HG02885 (cell line): ENCODE data around the gene ABLIM3.
"Not testable (repeated sequence)": the region's sequence is repeated elsewhere in the genome, so short reads cannot be mapped to it uniquely, and the experiment has no call there.

ENCODE experiments used
- ATAC-seq: cut with Tn5 transposase; IDR thresholded peaks from one replicate; pipeline ENCODE4 v1.9.1; 2021; ENCODE audit warnings: mild to moderate bottlenecking; ENCODE audit not compliant: unreplicated experiment, poor library complexity

ABLIM3 gene

DNA sequence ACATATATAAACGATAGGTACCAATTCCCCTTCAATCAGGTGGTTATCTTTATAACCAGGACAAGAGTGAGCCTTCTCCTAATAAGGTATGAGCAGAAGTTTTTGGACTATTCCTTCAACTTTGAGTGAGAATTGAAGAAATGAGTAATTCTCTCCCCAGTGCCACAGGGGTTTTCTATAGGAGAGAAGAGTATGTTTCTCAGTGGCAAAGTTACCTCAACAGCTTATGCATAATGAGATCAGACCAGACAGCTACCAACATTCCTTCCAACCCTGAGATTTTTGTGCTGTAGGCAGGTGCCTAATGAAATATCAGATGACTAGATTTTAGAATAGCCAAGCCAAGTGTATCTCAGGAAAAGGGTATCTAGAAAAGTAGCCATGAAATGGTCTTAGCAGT lies 40.9 kb downstream of the ABLIM3 start:
- no peak for ATAC-seq

DNA sequence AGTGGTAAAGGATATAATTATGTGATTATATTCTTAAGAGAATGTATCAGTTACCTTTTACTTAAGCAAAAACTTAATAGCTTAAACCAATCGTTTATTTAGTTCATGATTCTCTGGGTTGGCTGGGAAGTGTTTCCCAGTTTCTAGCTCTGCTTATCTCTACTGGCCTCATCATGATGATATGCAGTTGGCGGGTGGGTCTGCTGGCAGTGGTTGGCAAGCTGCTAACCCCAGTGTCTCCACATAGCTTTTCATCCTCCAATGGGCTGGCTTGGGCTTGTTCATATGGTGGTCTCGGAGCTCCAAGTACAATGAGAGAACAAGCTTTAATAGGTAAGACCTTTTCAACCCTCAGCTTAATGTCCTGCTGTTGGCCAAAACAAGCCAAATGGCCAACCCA lies 43.8 kb downstream of the ABLIM3 start:
- no peak for ATAC-seq

DNA sequence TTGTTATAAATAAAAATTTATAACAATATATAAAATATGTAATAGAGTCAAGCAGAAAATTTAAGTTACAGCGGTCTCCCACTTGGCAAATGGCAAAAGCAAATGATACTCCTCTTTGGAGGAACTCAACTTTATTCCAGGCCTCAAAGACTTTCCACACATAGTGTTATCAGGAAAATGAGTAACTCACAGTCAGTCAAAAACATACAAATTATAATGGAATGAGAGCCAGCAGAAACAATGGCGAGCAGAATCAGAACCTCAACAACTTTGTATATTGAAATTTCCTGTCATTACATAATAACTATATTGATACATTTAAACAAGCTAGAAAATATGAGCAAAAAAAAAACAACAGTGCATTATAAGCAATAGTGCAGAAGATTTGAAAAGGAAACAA lies 45.2 kb downstream of the ABLIM3 start:
- no peak for ATAC-seq

DNA sequence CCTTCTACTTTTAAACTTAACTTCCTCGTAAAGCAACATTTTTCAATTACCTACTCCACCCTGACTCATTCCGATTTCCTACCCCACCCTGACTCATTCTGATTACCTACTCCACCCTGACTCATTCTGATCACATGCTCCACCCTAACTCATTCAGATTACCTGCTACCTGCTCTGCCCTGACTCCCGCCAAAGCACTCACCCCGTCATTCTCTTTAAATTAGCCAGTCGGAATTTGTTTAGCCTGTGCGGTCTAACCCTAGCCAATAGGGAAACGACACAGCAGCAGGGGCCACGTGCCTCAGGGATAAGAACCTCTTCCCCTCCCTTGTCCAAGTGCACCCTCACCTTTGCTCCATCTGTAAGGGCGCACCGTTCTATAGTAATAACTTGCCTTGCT lies 46.3 kb downstream of the ABLIM3 start:
- not testable (repeated sequence) for ATAC-seq

DNA sequence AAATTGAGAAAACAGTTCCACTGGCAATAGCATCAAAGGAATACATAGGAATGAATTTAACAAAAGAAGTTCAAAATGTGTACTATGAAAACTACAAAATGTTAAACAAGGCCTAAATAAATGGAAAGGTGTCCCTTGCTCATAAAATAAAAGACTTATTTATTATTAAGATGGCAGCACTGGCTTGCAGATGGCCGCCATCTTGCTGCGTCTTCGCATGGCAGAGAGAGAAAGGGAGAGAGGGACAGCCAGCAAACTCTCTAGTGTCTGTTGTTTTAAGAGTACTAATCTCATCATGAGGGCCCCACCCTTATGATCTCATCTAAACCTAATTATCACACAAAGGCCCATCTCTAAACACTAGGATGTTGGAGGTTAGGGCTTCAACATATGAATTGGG lies 47.1 kb downstream of the ABLIM3 start:
- no peak for ATAC-seq

DNA sequence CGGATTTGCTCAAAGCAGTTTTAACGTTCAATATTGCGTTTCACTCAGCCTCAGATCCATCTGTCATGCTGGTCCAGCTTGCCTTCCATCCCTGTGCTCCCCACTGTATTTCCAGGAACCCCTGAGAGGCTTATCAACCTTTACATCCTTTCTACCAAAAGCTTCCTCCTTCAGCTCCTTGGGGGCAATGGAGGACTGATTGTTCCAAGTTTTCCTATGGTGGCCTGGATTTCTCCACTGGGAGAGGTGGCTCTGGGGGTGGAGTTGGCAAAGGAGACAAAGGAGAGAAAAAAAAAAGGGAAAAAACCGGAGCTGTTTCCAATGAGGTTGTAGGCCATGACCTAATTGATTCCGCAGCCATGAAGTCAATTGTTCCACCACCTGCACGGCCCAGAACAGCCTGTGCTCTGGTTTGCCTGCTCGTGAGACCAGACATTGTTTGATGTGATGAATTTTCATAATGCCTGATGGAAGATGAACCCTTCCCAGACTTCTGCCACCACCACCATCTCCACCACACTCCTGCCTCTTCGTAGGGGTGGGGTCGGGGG lies 54.1 kb downstream of the ABLIM3 start:
- ATAC-seq, result no peak

DNA sequence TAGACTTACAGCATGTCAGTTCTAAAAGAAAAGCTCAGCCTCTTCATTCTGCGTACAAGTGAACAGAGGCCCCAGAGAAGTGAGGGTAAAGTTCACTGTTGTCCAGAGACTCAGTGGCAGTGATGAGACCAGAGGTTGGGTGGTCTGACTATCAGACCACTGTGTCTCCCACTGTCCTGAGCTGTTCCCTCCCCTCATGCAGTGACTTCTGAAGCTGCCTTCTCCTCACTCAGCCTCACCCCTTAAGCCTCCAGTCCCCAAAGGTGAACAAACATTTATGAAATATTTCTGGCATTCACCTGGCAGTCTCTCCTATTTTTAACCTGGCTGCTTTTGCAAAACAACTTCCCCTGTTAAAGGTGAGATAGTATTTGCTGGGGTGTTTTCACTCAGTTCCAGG lies 54.7 kb downstream of the ABLIM3 start:
- ATAC-seq, result no peak

DNA sequence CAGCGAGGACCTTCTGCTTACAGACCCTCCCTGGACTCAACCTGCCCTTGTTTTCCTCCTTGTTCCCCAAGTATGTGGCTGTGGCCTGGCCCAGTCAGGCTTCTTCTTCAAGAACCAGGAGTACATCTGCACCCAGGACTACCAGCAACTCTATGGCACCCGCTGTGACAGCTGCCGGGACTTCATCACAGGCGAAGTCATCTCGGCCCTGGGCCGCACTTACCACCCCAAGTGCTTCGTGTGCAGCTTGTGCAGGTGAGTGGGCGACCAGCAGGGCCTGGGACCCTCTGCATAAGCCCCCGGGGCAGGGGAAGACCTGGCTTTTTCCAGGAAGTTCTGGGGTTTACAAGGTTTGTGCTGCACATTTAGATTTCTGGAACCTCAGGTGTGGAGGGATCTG lies 56.9 kb downstream of the ABLIM3 start:
- ATAC-seq, result no peak

DNA sequence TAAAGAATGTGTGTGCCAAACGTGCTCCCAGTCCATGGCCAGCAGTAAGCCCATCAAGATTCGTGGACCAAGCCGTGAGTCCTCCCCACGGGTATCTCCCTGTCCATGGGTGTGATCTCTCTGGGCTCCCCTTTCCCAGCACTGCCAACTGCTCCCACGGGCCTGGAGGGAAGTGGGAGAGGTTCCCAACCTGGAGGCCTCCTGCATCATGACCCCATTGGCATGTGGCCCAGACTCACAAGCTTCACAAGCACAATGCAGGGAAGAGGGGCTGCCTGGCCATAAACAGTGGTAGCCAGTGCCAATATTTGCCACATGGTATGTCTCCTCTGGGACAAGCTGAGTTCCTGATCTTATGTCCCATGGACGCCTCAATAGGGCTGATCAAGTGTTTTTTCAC lies 59.1 kb downstream of the ABLIM3 start:
- no peak for ATAC-seq

DNA sequence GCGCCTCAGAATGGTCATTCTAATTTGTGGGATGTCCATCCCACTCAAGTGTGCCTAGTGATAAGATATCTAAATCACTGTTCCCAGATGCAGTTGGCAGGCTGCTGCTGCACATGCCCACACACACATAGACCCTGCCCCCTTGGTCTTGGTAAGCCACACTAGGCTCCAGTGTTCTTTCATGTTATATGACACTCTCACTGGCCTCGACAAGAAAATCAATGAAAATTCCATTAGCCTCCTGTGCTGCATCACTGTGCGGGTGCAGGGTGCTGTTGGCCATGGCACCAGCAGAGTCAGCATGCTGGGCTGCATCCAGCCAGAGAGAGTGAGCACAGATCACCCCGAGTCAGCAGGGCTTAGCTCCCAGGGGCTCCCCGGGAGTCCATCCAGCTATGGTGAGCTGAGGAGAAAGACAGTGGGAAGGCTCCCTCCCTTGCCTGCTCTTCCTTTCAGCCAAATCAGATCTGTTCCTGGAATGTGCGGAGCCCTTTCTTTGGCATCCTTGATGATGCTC lies 59.9 kb downstream of the ABLIM3 start:
- ATAC-seq, result no peak

DNA sequence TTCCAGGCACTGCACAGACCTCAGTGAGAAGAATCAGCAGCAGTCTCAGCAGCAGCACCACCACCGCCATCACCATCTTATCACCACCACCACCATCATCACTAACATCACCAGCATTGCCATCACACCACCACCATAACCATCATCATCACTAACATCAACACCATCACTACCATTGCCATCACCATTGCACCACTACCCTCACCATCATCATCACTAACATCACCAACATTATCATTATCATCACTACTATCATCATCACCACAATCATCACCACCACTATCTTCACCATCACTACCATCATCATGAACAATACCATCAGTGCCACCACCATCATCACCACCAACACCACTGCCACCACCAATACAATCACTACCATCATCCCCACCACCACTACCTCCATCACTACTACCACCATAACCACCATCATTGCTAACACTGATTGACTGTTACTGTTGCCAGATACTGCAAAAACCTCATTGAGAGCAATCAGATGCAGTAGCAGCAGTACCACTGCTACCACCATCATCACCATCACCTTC lies 61.7 kb downstream of the ABLIM3 start:
- ATAC-seq, result no peak

DNA sequence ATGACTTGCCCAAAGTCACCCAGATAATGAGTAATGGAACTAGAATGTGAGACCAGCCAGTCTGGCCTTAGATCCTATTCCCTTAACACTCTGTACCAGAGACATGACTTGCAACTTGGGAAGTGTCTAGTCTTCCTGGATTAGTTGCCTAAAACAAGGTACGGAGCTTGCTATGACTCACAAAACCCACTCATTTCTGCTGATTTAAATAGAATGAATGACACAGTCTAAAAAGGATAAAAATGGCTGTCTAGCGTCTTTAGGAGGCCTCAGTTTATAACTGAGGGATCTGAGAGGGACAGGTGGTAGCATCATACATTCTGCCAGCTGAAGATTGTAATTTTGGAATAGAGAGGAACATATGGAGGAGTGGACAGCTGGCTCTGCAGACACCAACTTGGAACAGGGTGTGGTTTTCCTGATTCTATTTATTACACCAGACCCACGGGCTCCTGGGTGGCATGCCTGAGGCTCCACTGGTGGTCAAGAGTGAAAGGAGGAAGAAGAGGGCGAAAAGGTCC lies 62.7 kb downstream of the ABLIM3 start:
- no peak for ATAC-seq

DNA sequence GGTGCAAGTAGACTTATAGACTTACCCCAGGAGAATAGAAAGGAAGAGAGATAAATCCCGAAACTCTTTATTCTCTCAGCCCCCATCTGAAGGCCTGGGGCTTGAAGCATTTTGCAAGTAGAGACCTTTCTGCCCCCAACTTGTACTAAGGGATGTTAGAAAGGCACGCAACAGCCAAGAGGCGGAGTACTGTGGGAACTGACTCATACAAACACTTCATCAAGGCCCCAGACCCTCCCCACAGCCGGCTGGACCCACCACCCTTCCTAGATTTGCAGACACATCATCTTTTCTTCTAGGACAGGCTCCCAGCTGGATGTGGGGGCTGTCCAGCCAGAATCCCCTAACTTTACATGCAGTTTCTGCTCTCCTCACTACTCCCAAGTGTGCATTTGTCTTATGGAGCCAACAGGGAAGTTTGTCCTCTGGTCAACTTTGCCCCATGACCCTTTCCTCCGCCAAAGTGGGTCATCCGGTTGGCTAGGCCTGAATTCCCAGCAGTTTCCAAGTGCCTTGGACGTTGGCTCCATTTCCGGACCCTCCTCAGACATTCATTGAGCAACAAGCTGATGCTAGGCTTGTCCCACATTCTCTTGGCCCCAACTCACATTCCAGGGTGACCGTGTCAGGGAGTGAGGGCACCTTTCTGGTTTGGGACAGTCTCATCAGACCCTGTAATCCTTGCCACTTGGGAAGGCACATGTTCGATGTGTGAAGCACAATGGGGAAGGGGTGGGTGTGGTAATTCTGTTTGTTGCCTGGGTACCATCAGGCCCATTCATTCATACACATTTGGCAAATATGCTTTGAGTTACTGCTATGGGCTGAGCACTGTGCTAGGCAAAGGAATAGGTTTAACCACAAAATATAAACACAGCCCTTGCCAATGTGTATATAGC lies 64.6 kb downstream of the ABLIM3 start:
- no peak for ATAC-seq

DNA sequence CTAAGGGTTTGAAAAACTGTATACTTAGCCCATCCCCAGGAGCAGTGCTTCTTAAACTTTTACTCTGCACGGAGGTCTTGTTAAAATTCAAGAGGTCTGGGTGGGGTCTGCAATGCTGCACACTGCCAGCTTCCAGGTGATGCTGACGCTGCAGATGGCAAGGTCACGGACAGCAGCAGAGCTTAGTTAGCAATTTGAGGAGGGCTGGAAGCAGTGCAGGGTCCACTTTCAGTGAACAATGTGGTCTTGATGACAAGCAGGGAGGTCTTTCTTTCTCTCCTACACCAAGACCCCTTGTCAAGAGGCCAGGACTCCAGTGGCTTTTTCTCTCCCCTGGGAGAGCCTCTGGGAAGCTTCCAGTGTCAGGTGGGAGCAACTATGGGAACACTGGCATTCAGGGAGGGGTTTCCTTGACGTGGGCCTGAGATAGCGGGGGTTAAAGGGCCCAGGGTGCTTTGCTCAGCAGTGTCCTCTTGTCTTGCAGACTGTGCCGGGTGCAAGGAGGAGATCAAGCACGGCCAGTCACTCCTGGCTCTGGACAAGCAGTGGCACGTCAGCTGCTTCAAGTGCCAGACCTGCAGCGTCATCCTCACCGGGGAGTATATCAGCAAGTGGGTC lies 65.3 kb downstream of the ABLIM3 start:
- no peak for ATAC-seq

DNA sequence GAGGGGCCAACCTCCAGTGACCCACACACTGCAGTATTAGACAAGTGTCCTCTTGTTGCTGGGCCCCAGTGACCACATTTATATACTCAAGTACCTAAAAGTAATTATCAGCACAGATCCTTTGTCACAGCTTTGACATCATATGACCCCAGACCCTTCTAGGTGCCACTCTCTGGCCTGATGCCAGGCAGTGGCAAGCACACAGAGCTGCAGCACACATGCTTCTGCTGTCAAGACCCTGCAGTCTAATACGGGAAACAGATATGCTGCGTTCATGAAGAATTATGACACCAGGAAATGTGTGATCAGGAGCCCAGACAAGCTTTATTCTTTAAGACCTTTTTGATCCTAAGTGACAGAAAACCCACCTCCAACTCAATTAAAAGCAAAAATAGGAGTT lies 66.5 kb downstream of the ABLIM3 start:
- ATAC-seq, result no peak

DNA sequence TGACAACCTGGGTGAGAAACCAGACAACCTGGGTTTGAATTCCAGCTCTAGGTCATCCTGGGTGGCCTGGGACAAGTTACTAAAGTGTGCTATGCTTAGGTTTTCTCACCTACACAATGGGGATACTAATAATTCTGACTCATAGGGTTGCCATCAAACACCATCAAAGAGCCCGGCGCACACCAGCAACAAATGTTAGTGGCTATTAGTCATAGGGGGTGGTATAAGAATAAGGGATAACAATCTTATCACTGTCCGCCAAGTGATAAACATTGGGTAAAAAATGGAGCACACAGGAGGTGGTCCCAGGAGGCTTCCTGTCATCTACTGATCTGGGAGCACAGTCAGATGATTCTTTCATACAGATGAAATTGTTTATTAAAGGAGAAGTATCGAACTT lies 68.9 kb downstream of the ABLIM3 start:
- ATAC-seq, result no peak

DNA sequence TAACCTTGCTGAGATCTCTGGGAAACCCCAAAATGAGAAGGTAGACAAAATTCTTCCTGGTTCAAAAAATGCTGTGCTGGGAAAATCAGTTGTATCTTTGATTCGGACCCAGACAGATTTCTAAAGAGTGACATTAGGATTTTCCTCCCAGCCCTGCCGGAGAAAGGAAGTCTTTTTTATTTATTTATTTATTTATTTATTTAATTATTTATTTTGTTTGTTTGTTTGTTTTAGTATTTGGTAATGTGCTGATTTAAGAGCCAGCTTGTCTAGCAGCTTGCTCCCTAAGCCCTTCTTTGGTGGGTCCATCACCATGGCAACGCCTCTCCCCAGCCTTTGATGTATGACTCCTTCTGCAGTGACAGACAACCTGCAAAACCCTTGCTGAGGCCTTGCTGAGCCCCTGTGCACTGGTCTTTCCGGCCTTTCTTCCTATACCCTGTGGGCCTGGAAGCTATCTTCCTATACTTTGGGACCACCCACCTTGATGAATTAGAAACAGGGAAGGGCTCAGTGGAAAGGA lies 69.7 kb downstream of the ABLIM3 start:
- no peak for ATAC-seq

DNA sequence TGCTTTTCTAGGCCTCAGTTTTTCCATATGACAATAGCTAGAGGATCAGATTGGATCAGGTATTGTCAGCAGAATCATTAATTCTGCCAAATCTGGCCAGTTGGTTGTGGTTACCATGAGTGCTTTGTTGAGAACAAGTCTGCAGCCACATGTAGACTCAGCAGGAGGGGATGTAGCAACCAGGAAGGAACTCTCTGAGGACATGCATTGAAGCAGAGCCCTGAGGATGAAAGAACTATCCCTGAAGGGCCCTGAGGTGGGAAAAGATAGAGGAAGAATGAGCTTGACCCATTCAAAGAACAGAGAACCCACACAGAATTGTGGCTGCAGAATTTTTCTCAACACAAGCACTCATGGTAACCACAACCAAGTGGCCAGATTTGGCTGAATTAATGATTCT lies 70.3 kb downstream of the ABLIM3 start:
- ATAC-seq, result no peak

DNA sequence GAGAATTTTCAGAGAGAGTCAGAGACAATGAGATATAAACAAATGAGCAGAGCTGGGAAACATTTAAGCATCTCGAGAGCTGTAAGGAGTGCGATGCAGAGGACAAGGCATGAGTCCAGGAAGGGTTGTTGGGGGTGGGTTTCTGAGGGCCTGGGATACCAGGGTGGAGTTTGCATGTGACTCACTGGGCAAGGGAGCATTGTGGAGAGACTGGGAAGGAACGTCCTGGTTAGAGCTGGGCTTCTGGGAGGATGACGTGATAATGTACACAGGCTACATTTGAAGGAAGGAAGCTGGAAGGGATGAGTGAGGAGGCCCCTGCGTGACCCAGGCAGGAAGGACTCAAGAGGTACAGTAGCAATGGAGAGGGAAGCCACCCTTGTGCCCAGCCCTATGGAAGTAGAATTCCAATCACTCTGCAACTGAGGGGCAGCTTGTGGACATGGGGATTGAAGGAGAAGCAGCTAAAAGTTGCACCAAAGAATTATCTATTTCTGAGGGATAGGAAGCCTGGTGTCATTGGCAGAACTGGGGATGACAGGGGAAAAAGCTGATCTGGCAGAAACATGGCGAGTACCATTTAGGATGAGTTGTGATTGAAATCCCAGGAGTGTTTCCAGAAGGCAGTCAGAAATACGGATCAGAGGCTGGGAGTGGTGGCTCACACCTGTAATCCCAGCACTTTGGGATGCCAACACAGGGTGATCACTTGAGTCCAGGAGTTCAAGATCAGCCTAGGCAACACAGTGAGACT lies 71.1 kb downstream of the ABLIM3 start:
- no peak for ATAC-seq

DNA sequence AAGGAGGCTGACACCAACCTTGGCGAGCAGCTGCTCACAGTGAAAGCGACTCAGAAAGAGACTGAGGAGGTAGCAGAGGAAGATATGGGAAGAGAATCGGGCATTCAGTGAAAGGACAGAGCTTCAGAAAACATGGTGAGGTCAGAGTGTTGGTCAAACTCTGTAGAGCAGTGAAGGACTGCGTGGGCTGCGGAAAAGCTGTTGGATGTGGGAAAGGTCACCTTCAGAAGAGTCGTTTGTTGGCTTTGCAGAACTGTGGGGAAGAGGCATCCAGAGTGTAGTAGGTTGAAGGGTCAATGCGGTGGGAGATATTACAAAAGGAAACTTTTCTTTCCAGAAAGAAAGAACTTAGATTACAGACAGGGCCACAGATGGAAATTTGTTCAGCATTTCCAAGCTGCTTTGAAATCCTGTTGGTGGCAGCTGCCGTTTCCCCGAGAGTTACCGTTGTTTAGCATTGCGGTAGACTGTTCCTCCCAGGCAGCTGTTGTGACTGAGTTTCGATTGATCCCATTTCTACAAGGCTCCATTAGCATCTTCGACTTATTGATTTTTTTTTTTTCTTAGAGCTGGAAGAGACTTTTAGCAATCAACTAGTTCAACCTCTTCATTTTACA lies 72.1 kb downstream of the ABLIM3 start:
- ATAC-seq, result no peak
